Peyer's patch (tissue), 4 donors: ENCODE data around the gene DOCK3. TPM values are rescaled to one million over a fixed set of nuclear protein-coding genes. Genes with fewer than 3 reads are reported as not detected.
"Not testable (repeated sequence)": the region's sequence is repeated elsewhere in the genome, so short reads cannot be mapped to it uniquely, and the experiment has no call there.

ENCODE experiments used
- DNase-seq, 3 donors: peaks; one replicate each; pipeline ENCODE4 v3.0.0-alpha.2; 2017 to 2019
- H3K27ac ChIP-seq, 4 donors: fragments of 200-600 bp; sonication (generic); one replicate each; pipeline ENCODE4 v1.5.1; 2016 to 2019
- H3K27me3 ChIP-seq, 2 donors: fragments of 200-600 bp; sonication (generic); one replicate each; pipeline ENCODE4 v1.5.1; 2019
- H3K36me3 ChIP-seq, 3 donors: fragments of 200-600 bp; sonication (generic); one replicate each; pipeline ENCODE4 v1.5.1; 2016 to 2019
- H3K4me1 ChIP-seq, 4 donors: fragments of 200-600 bp; sonication (generic); one replicate each; pipeline ENCODE4 v1.5.1; 2016 to 2019
- H3K4me3 ChIP-seq, 4 donors: fragments of 200-600 bp; sonication (generic); 1 replicate in 3 of 4; 2 replicates in 1 of 4; pipeline ENCODE4 v1.5.1; 2016 to 2019; ENCODE audit warnings: mild to moderate bottlenecking in 1 of 4
- H3K9me3 ChIP-seq, 4 donors: fragments of 200-600 bp; sonication (generic); one replicate each; pipeline ENCODE4 v1.5.1; 2016 to 2019; ENCODE audit warnings: mild to moderate bottlenecking in 1 of 4
- POLR2A ChIP-seq, 2 donors: fragments of 450-650 bp; IDR thresholded peaks; one replicate each; pipeline ENCODE4 v1.5.1; 2017; ENCODE audit warnings: antibody characterized with exemption in 2 of 2, mild to moderate bottlenecking in 2 of 2, moderate library complexity in 2 of 2
- total RNA-seq, 4 donors: library from RNA; depleted of rRNA; stranded (reverse); fragments of >200 nt; gene quantifications; one replicate each; pipeline ENCODE4 v1.1.0, GENCODE V29; 2016
- TF ChIP-seq, protein P1 (sequence below), 6 experiments: fragments of 450-650 bp in 4 of 6; fragments of 200-600 bp in 2 of 6; sonication (generic) in 1 of 6; IDR thresholded peaks; one replicate each; pipeline ENCODE4 v1.5.1; 2017 to 2019; ENCODE audit warnings: antibody characterized with exemption in 6 of 6, mild to moderate bottlenecking in 3 of 6, moderate library complexity in 1 of 6

DOCK3 gene
- total RNA-seq, 4 donors from 2014 or later, result 0.28 to 0.83 (median 0.40) TPM; not detected in 1

DNA sequence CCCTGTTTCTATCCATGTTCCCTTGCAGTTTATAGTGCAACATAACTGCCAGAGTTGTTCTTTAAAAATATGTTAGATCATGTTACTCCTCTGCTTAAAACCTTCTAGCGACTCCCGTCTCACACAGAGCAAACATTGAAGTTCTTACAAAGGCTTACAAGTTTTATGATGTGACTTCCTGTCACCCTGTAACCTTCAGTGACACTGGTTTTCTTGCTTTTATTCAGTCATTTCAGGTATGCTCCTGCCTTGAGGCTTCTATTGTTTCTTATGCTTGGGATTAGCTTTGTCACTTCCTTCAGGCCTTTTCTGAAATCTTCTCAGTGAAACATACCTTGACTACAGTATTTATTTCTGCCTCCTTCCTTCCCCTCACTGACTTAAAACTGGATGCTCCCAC is 252.1 kb downstream of the DOCK3 start:
- H3K27me3 ChIP-seq, result no peaks in the 10 kb centered on the region
- H3K4me1 ChIP-seq, result no peaks in the 10 kb centered on the region
- TF ChIP-seq, protein P1, sequence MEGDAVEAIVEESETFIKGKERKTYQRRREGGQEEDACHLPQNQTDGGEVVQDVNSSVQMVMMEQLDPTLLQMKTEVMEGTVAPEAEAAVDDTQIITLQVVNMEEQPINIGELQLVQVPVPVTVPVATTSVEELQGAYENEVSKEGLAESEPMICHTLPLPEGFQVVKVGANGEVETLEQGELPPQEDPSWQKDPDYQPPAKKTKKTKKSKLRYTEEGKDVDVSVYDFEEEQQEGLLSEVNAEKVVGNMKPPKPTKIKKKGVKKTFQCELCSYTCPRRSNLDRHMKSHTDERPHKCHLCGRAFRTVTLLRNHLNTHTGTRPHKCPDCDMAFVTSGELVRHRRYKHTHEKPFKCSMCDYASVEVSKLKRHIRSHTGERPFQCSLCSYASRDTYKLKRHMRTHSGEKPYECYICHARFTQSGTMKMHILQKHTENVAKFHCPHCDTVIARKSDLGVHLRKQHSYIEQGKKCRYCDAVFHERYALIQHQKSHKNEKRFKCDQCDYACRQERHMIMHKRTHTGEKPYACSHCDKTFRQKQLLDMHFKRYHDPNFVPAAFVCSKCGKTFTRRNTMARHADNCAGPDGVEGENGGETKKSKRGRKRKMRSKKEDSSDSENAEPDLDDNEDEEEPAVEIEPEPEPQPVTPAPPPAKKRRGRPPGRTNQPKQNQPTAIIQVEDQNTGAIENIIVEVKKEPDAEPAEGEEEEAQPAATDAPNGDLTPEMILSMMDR (IDR thresholded peaks at IDR 0.05), result no peak
- no peak for TF ChIP-seq POLR2A (IDR thresholded peaks at IDR 0.05)
- H3K9me3 ChIP-seq, result no peaks in the 10 kb centered on the region
- H3K27ac ChIP-seq, result no peak overlapping the region
- DNase-seq, result no peak
- H3K4me3 ChIP-seq, result no peak overlapping the region
- no peaks in the 10 kb centered on the region for H3K36me3 ChIP-seq

DNA sequence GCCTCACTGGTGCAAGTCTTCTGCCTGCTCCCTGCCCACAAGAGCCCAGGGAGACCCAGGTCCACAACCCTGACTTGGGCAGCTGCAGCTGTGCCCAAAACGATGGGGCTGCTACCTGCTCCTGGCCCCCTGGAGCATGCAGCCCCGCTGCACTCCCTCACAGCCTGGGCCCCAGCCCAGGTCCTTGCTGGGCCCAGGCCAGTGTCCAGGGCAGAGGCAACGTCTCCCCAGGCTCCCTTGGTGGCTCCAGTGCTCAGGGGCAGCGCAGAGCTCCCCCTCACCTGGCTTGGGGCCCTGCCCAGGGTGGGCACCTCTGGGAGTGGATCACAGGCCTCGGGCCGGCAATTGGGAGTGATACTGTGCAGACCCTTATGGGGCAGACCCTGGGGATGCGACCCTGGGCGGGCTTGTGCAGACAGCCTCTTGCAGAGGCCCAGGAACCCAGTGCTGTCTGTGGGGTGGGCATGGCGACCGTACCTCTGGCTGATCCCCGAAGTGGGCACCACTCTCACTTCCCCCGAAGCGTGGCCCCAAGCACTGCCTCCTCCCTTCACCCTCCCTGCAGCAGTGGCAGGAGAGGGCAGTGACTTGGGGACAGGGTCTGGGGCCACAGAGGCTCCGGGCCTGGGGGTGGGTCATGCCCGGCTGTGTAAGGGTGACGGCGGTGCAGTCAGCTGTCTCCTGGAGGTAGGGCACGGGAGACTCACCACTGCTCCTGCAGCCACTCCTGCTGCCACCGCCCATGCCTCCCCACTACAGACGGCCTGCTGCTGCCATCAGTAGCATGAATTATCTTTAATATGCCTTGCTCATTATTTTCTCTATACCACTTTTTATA is 255.9 kb downstream of the DOCK3 start:
- H3K9me3 ChIP-seq, result no peaks in the 10 kb centered on the region
- DNase-seq, result no peak
- H3K4me1 ChIP-seq, result no peaks in the 10 kb centered on the region
- no peaks in the 10 kb centered on the region for H3K27me3 ChIP-seq
- TF ChIP-seq POLR2A (IDR thresholded peaks at IDR 0.05), result no peak
- TF ChIP-seq, protein P1 (IDR thresholded peaks at IDR 0.05), result no peak
- H3K36me3 ChIP-seq, result no peaks in the 10 kb centered on the region
- no peak overlapping the region for H3K27ac ChIP-seq
- no peak overlapping the region for H3K4me3 ChIP-seq

DNA sequence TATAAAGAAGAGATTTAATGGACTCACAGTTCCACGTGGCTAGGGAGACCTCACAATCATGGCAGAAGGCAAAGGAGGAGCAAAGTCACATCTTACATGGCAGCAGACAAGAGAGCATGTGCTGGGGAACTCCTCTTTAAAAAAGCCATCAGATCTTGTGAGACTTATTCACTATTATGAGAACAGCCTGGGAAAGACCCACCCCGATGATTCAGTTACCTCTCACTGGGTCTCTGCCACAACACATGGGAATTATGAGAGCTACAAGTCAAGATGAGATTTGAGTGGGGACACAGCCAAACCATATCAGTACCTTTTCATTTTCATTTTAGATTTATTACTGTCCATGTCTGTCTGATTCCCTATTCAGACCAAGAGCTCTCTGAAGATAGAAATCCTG is 258.2 kb downstream of the DOCK3 start:
- DNase-seq, H3K9me3 ChIP-seq, H3K4me1 ChIP-seq, H3K27ac ChIP-seq, H3K4me3 ChIP-seq, H3K36me3 ChIP-seq, H3K27me3 ChIP-seq: not testable (repeated sequence)

DNA sequence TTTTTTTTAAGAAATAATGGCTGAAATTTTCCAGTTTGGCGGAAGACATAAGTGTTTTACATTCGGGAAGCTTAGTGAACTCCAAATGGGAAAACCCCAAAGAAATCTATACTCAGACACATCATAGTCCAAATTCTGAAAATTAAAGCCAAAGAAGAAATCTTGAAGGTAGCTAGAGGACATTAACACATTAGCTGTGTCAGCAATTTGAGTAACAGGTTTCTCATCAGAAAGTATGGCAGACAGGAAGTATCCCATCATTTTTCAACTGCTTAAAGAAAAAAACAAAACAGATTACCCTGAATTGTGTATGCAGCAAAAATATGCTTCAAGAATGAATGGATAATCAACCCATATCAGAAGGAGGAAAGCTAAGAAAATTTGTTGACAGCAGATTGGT is 261.7 kb downstream of the DOCK3 start:
- TF ChIP-seq, protein P1 (IDR thresholded peaks at IDR 0.05), result no peak
- TF ChIP-seq POLR2A (IDR thresholded peaks at IDR 0.05), result no peak
- no peaks in the 10 kb centered on the region for H3K27me3 ChIP-seq
- no peak overlapping the region for H3K27ac ChIP-seq
- no peaks in the 10 kb centered on the region for H3K9me3 ChIP-seq
- H3K4me1 ChIP-seq, result no peaks in the 10 kb centered on the region
- no peak overlapping the region for H3K4me3 ChIP-seq
- DNase-seq, result no peak
- H3K36me3 ChIP-seq, result no peaks in the 10 kb centered on the region

DNA sequence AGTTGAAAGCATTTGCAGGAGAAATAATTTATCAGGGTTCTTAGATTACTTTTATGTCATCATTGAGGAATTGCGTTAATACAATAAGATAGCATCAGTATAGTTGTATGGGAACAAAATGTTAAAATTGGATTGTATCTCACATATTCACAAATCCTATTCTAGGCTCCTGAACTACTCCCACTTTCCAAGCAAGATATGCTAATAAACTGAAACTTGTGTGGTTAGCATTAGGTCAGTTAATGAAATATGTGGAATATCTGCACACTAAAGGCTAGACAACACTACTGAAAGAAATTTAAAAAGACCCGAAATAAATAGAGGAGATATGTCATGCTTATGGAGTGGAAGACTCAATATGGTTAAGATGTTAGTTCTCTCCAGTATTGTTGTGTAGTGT is 272.7 kb downstream of the DOCK3 start:
- Histone ChIP-seq H3K9me3 (no peaks in the 10 kb centered on the region), H3K4me3 (no peak overlapping the region), H3K4me1 (no peaks in the 10 kb centered on the region), H3K36me3 (no peaks in the 10 kb centered on the region), H3K27me3 (no peaks in the 10 kb centered on the region), H3K27ac (no peak overlapping the region)
- DNase-seq, result no peak
- no peak for TF ChIP-seq POLR2A (IDR thresholded peaks at IDR 0.05)
- TF ChIP-seq, protein P1 (IDR thresholded peaks at IDR 0.05), result no peak

DNA sequence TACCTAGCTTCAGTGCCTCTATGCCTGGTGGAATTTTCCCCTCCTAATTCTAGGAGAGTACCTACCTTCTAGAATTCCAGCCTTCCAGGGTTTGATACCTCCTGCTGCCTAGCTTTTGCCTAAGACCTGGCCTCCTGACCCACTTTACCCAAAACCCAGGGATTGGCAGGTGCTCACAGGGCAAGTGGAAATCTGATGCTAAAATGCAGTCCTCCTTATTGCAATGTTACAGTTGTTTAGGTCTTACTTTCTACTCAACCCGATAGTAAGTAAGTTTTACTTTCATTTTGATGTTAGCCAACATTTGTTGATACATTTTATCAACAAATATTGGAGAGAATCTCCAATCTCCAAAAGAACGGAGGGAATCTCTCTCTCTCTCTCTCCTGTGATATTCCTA is 275.9 kb downstream of the DOCK3 start:
- Histone ChIP-seq H3K4me1 (no peaks in the 10 kb centered on the region), H3K36me3 (no peaks in the 10 kb centered on the region), H3K4me3 (no peak overlapping the region), H3K27me3 (no peaks in the 10 kb centered on the region), H3K27ac (no peak overlapping the region), H3K9me3 (no peaks in the 10 kb centered on the region)
- DNase-seq, result no peak
- no peak for TF ChIP-seq POLR2A (IDR thresholded peaks at IDR 0.05)
- TF ChIP-seq, protein P1 (IDR thresholded peaks at IDR 0.05), result no peak
